ENCODE data around the gene OSBP. TPM values are rescaled to one million over a fixed set of nuclear protein-coding genes. Genes with fewer than 3 reads are reported as not detected.

Gene OSBP
- total and polyA plus RNA-seq, 9 of the 15 experiments (the other 6 are each of a cell fraction or from before 2014, with no cell fraction given), result 11.7 to 49.0 (median 28.7) TPM

- TF ChIP-seq CREB5 (CRISPR knock-in tag; IDR thresholded peaks at IDR 0.05) (0 out of 2 replicates have a peak, but pooled peaks have one; percentile 30), HMG20A (CRISPR knock-in tag; conservative IDR thresholded peaks at IDR 0.05) (no peak), SIX5 (IDR thresholded peaks at IDR 0.05; ENCODE audit: borderline replicate concordance in 1 of 2, insufficient read depth in 1 of 2, low read depth in 1 of 2, low read length in 2 of 2) (no peak), NFRKB (IDR thresholded peaks at IDR 0.05; ENCODE audit: low read depth) (peak; percentile 42), MBD2 (IDR thresholded peaks at IDR 0.05; ENCODE audit: borderline replicate concordance, low read depth) (0 out of 2 replicates have a peak, but pooled peaks have one; percentile 2), SMARCA5 (IDR thresholded peaks at IDR 0.05) (peak; percentile 93), RBM34 (IDR thresholded peaks at IDR 0.05; ENCODE audit: borderline replicate concordance, insufficient read depth, low read length) (no peak), ZNF133 (CRISPR knock-in tag; IDR thresholded peaks at IDR 0.05) (no peak), PBX2 (CRISPR knock-in tag; IDR thresholded peaks at IDR 0.05; ENCODE audit: low read depth) (no peak), PBX2 (tag; conservative IDR thresholded peaks at IDR 0.05; ENCODE audit: low read depth) (no peak), MYBL2 (IDR thresholded peaks at IDR 0.05; ENCODE audit: low read depth) (no peak), MYBL2 (CRISPR knock-in tag; IDR thresholded peaks at IDR 0.05; ENCODE audit: borderline replicate concordance) (no peak), ZNF146 (CRISPR knock-in tag; IDR thresholded peaks at IDR 0.05; ENCODE audit: unreplicated experiment) (no peak), NR2C2 (CRISPR knock-in tag; IDR thresholded peaks at IDR 0.05) (no peak), NR2C2 (tag; IDR thresholded peaks at IDR 0.05) (no peak; the same call in 1 of the 2 replicates), FUS (optimal IDR thresholded peaks at IDR 0.05; ENCODE audit: low read depth, low read length) (no peak), POLR2B (IDR thresholded peaks at IDR 0.05; ENCODE audit: low read depth, partially characterized antibody) (peak; percentile 82), ZNF449 (CRISPR knock-in tag; IDR thresholded peaks at IDR 0.05) (no peak), MTA3 (IDR thresholded peaks at IDR 0.05; ENCODE audit: borderline replicate concordance) (peak; percentile 40; the same call in 1 of the 2 replicates), EHMT2 (IDR thresholded peaks at IDR 0.05) (no peak), CREB1 (IDR thresholded peaks at IDR 0.05) (0 out of 2 replicates have a peak, but pooled peaks have one; percentile 37), CREB1 (CRISPR knock-in tag; IDR thresholded peaks at IDR 0.05) (no peak), POLR2H (tag; IDR thresholded peaks at IDR 0.05; ENCODE audit: low read depth) (peak; percentile 100), MLLT1 (IDR thresholded peaks at IDR 0.05) (peak in 1 of 2 experiments; percentile 65; a peak in 1 of 4 replicates)
Observed at GRCh38 chr11:59560290-59560701, 55.3 kb downstream of the OSBP start (continued).

Data from K562 (cell line).